B cell (primary cell): ENCODE results near the gene KPNB1. TPM values are rescaled to one million over a fixed set of nuclear protein-coding genes. Genes with fewer than 3 reads are reported as not detected.
A peak's percentile ranks its signal among the peaks of the same experiment; 100 is the strongest.

Experiments
- ATAC-seq: fragments of 200-7000 bp; cut with Tn5 transposase; one replicate; pipeline ENCODE4 v1.10.0; 2021; ENCODE audit warnings: low read depth, mild to moderate bottlenecking, moderate number of reproducible peaks, moderate library complexity
- CTCF ChIA-PET: fragments of 350-600 bp; sonication (Branson Sonifier 250); formaldehyde crosslinking; loops from one replicate; lab custom pipeline; 2021; ENCODE audit warnings: antibody characterized with exemption, inconsistent platforms; lab: Charles Lee
- POLR2A ChIA-PET: fragments of 350-600 bp; sonication (Branson Sonifier 250); formaldehyde crosslinking; loops from one replicate; lab custom pipeline; 2021; ENCODE audit warnings: antibody characterized with exemption; lab: Charles Lee
- DNase-seq: peaks from one replicate; pipeline ENCODE4 v3.0.0; 2013
- H2AFZ ChIP-seq: 2 replicates; pipeline ENCODE4 v1.6.1; 2012; ENCODE audit warnings: mild to moderate bottlenecking, low read depth, low read length; ENCODE audit not compliant: insufficient read depth, poor library complexity, severe bottlenecking
- H3K27ac ChIP-seq, 2 donors: 1 replicate in 1 of 2; 2 replicates in 1 of 2; pipeline ENCODE4 v1.5.1; 2012 to 2013; ENCODE audit warnings: low read length in 2 of 2, mild to moderate bottlenecking in 2 of 2, moderate library complexity in 1 of 2
- H3K27me3 ChIP-seq, 4 experiments: fragments of 200-600 bp in 1 of 4; sonication (generic) in 1 of 4; replicated peaks in 1 of 4; 1 replicate in 2 of 4; 2 replicates in 2 of 4; pipeline versions ENCODE4 v1.6.1 to v1.7.0; 2013 to 2016; ENCODE audit warnings: low read length in 3 of 4, mild to moderate bottlenecking in 2 of 4, mixed read lengths in 1 of 4, moderate library complexity in 1 of 4; ENCODE audit not compliant: insufficient read depth in 4 of 4, control insufficient read depth in 3 of 4; ENCODE audit errors: control extremely low read depth in 1 of 4
- H3K36me3 ChIP-seq, 2 experiments: replicated peaks in 1 of 2; 1 replicate in 1 of 2; 2 replicates in 1 of 2; pipeline versions ENCODE4 v1.6.1 to v1.7.1; 2013; ENCODE audit warnings: low read length in 1 of 2; ENCODE audit not compliant: insufficient read depth in 2 of 2, control insufficient read depth in 1 of 2; ENCODE audit errors: control extremely low read depth in 1 of 2, extremely low read depth in 1 of 2
- H3K4me1 ChIP-seq, 2 donors: fragments of 200-600 bp in 1 of 2; sonication (generic) in 1 of 2; 1 replicate in 1 of 2; 2 replicates in 1 of 2; pipeline versions ENCODE4 v1.5.1 to v1.6.1; 2013 to 2017; ENCODE audit warnings: low read length in 2 of 2; ENCODE audit not compliant: control insufficient read depth in 2 of 2, insufficient read depth in 2 of 2
- H3K4me2 ChIP-seq: replicated peaks from 2 replicates; pipeline ENCODE3; 2012; ENCODE audit warnings: mild to moderate bottlenecking, low read depth, low read length; ENCODE audit not compliant: poor library complexity, severe bottlenecking
- H3K4me3 ChIP-seq, 5 experiments: fragments of 200-600 bp in 1 of 5; sonication (generic) in 1 of 5; 1 replicate in 3 of 5; 2 replicates in 2 of 5; pipeline versions ENCODE4 v1.5.1 to v1.7.0; 2011 to 2016; ENCODE audit warnings: low read length in 4 of 5, mild to moderate bottlenecking in 4 of 5, low read depth in 2 of 5, control low read depth in 1 of 5, moderate library complexity in 1 of 5; ENCODE audit not compliant: insufficient read depth in 1 of 5; ENCODE audit errors: control extremely low read depth in 1 of 5, extremely low read depth in 1 of 5
- H3K79me2 ChIP-seq: fragments of 200-600 bp; sonication (generic); one replicate; pipeline ENCODE4 v1.6.0; 2016; ENCODE audit warnings: low read length; ENCODE audit not compliant: control insufficient read depth, insufficient read depth
- H3K9ac ChIP-seq: fragments of 200-600 bp; sonication (generic); 2 replicates; pipeline ENCODE4 v1.6.1; 2017; ENCODE audit warnings: mild to moderate bottlenecking, low read length, moderate library complexity
- H3K9me3 ChIP-seq, 3 donors: one replicate each; pipeline versions ENCODE4 v1.6.1 to v1.7.1; 2013; ENCODE audit warnings: low read length in 2 of 3; ENCODE audit not compliant: control insufficient read depth in 2 of 3, insufficient read depth in 1 of 3; ENCODE audit errors: control extremely low read depth in 1 of 3
- H4K20me1 ChIP-seq: 2 replicates; pipeline ENCODE4 v1.6.0; 2012; ENCODE audit warnings: mild to moderate bottlenecking, low read length; ENCODE audit not compliant: insufficient read depth, control insufficient read depth, poor library complexity, severe bottlenecking
- H3K27ac Mint-ChIP-seq: one replicate; pipeline ENCODE4 v1.8.0; 2021; ENCODE audit warnings: mixed read lengths
- H3K27me3 Mint-ChIP-seq: one replicate; pipeline ENCODE4 v1.8.0; 2021; ENCODE audit warnings: mixed read lengths
- H3K4me1 Mint-ChIP-seq: one replicate; pipeline ENCODE4 v1.8.0; 2021; ENCODE audit warnings: mixed read lengths
- H3K4me3 Mint-ChIP-seq: one replicate; pipeline ENCODE4 v1.8.0; 2021; ENCODE audit warnings: mixed read lengths
- H3K9me3 Mint-ChIP-seq: one replicate; pipeline ENCODE4 v1.8.0; 2022; ENCODE audit warnings: mixed read lengths; ENCODE audit not compliant: insufficient read depth
- EZH2 ChIP-seq: IDR thresholded peaks from 2 replicates; pipeline ENCODE4 v1.6.1; 2012; ENCODE audit warnings: borderline replicate concordance, low read depth, mild to moderate bottlenecking, moderate library complexity, low read length; ENCODE audit not compliant: insufficient read depth, poor library complexity, severe bottlenecking
- WGBS: methylation state at CpG from one replicate; pipeline ENCODE4 v1.1.5; 2013; ENCODE audit warnings: missing lambda C conversion rate; ENCODE audit not compliant: insufficient coverage; 5-methylcytosine and 5-hydroxymethylcytosine counted together
- intact Hi-C: fragments of 100-400 bp; cut with micrococcal nuclease; formaldehyde crosslinking; loops from one replicate; pipeline ENCODE4 v1.10.0; 2022
- polyA plus RNA-seq: library from polyadenylated mRNA; depleted of rRNA; stranded (reverse); fragments of >200 nt; gene quantifications from 2 replicates; pipeline ENCODE4 v1.2.3, GENCODE V29; 2012
- total RNA-seq, 2 donors: library from RNA; stranded (reverse); fragments of 120-200 nt in 1 of 2; gene quantifications; 1 replicate in 1 of 2; 2 replicates in 1 of 2; pipeline versions ENCODE4 v1.2.3 to v1.2.4, GENCODE V29; 2013 to 2022
- TF ChIP-seq, protein P1 (sequence below): fragments of 200-600 bp; IDR thresholded peaks from one replicate; pipeline ENCODE4 v1.8.0; 2022; ENCODE audit warnings: antibody characterized with exemption, mild to moderate bottlenecking

Gene KPNB1
- total and polyA plus RNA-seq, 2 donors (not counting 1 experiment from before 2014, with no cell fraction given), result 60.6 to 278 TPM

GRCh38 chr17:47732399-47733046, 82.8 kb downstream of the KPNB1 start:
- Histone ChIP-seq H3K36me3 (no peaks in the 10 kb centered on the region), H3K27ac (no peak overlapping the region), H4K20me1 (no peaks in the 10 kb centered on the region), H3K4me2 (peak overlapping the region; percentile 91), H3K9ac (peak overlapping the region; percentile 67), H3K4me1 (peaks cover 31 to 44% of the 10 kb centered on the region in 2 donors), H3K79me2 (no peaks in the 10 kb centered on the region), H3K4me3 (peak overlapping the region in 4 of 5 experiments; percentile 38 to 73 (median 58)), H3K27me3 (peaks cover 0 to 7% (median 2%) of the 10 kb centered on the region in 4 experiments), H3K9me3 (no peaks in the 10 kb centered on the region), H2AFZ (peak overlapping the region; percentile 85)
- ChIA-PET CTCF (interaction anchor here (0.6 to 2.7 kb wide), 19 partner anchors 10 to 1763 kb away, joined by 3 to 30 read pairs (median 5); partner anchors contain the start of gene TBKBP1), POLR2A (interaction anchor here (0.7 to 1.5 kb wide), 6 partner anchors 13 to 69 kb away, joined by 3 to 5 read pairs (median 3); partner anchors contain the start of gene TBKBP1)
- peak overlapping the region; percentile 84 for H3K27ac Mint-ChIP-seq
- ATAC-seq (no peak), DNase-seq (no peak)
- peak overlapping the region; percentile 76 for H3K4me3 Mint-ChIP-seq
- no peaks in the 10 kb centered on the region for H3K9me3 Mint-ChIP-seq
- H3K4me1 Mint-ChIP-seq, result peaks cover 54% of the 10 kb centered on the region
- TF ChIP-seq, protein P1, sequence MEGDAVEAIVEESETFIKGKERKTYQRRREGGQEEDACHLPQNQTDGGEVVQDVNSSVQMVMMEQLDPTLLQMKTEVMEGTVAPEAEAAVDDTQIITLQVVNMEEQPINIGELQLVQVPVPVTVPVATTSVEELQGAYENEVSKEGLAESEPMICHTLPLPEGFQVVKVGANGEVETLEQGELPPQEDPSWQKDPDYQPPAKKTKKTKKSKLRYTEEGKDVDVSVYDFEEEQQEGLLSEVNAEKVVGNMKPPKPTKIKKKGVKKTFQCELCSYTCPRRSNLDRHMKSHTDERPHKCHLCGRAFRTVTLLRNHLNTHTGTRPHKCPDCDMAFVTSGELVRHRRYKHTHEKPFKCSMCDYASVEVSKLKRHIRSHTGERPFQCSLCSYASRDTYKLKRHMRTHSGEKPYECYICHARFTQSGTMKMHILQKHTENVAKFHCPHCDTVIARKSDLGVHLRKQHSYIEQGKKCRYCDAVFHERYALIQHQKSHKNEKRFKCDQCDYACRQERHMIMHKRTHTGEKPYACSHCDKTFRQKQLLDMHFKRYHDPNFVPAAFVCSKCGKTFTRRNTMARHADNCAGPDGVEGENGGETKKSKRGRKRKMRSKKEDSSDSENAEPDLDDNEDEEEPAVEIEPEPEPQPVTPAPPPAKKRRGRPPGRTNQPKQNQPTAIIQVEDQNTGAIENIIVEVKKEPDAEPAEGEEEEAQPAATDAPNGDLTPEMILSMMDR, result no peak
- no peak for TF ChIP-seq EZH2
- intact Hi-C loops, result loop anchor here (1.0 to 2.0 kb wide), 6 partner anchors 10 to 83 kb away; partner anchors contain the start of gene KPNB1
- WGBS, result 60% methylated on average over 12 of the region's 12 CpGs
- no peaks in the 10 kb centered on the region for H3K27me3 Mint-ChIP-seq
